GM06990 (cell line): ENCODE measurements around the gene CD34.

Source experiments
- DNase-seq: peaks from one replicate; pipeline ENCODE4 v3.0.0-alpha.2; 2011; ENCODE audit not compliant: insufficient read length; ENCODE audit errors: extremely low read depth
- H3K27me3 ChIP-seq: replicated peaks from 2 replicates; pipeline ENCODE4 v1.6.0; 2011; ENCODE audit warnings: low read length; ENCODE audit not compliant: control insufficient read depth, insufficient read depth
- H3K36me3 ChIP-seq: 2 replicates; pipeline ENCODE4 v1.5.1; 2011; ENCODE audit warnings: low read length; ENCODE audit not compliant: control insufficient read depth, insufficient read depth
- H3K4me3 ChIP-seq: replicated peaks from 2 replicates; pipeline ENCODE4 v1.5.1; 2011; ENCODE audit warnings: low read depth, mild to moderate bottlenecking, control low read depth, low read length
- CTCF ChIP-seq: IDR thresholded peaks from 2 replicates; pipeline ENCODE4 v1.5.1; 2011; ENCODE audit warnings: low read length, control low read depth, mild to moderate bottlenecking, inconsistent platforms; ENCODE audit not compliant: insufficient read depth, poor library complexity, severe bottlenecking

The CD34 gene

GRCh38 chr1:207858806-207859205 is 52.1 kb downstream of the CD34 start:
- no peak overlapping the region for H3K4me3 ChIP-seq
- H3K36me3 ChIP-seq, result no peaks in the 10 kb centered on the region
- H3K27me3 ChIP-seq, result no peaks in the 10 kb centered on the region
- DNase-seq, result no peak
- no peak for TF ChIP-seq CTCF

- TF ChIP-seq CTCF, result no peak
- H3K27me3 ChIP-seq, result no peaks in the 10 kb centered on the region
- DNase-seq, result no peak
- H3K4me3 ChIP-seq, result no peak overlapping the region
- no peaks in the 10 kb centered on the region; the same call in 1 of the 2 replicates for H3K36me3 ChIP-seq
These were observed 52.6 kb downstream of the CD34 start for GRCh38 chr1:207858281-207858680.

- Histone ChIP-seq H3K36me3 (no peaks in the 10 kb centered on the region; the same call in 1 of the 2 replicates), H3K4me3 (no peak overlapping the region), H3K27me3 (no peaks in the 10 kb centered on the region)
- TF ChIP-seq CTCF, result no peak
- DNase-seq, result no peak
These were observed 53.5 kb downstream of the CD34 start for GRCh38 chr1:207857447-207857846.

GRCh38 chr1:207856276-207857023 is 54.5 kb downstream of the CD34 start:
- Histone ChIP-seq H3K4me3 (no peak overlapping the region), H3K36me3 (no peaks in the 10 kb centered on the region; the same call in 1 of the 2 replicates), H3K27me3 (no peaks in the 10 kb centered on the region)
- no peak for DNase-seq
- TF ChIP-seq CTCF, result no peak

- Histone ChIP-seq H3K27me3 (no peaks in the 10 kb centered on the region), H3K36me3 (peaks cover 2% of the 10 kb centered on the region), H3K4me3 (no peak overlapping the region)
- no peak for TF ChIP-seq CTCF
- DNase-seq, result no peak
These were observed 56.9 kb downstream of the CD34 start for GRCh38 chr1:207854001-207854400.
